GM21717 (cell line): ENCODE measurements around the gene LAGE3.
"Not testable (repeated sequence)": the region's sequence is repeated elsewhere in the genome, so short reads cannot be mapped to it uniquely, and the experiment has no call there.

Experiments
- ATAC-seq: cut with Tn5 transposase; IDR thresholded peaks from one replicate; pipeline ENCODE4 v1.9.1; 2021; ENCODE audit warnings: mild to moderate bottlenecking, moderate library complexity; ENCODE audit not compliant: unreplicated experiment

LAGE3 gene

DNA sequence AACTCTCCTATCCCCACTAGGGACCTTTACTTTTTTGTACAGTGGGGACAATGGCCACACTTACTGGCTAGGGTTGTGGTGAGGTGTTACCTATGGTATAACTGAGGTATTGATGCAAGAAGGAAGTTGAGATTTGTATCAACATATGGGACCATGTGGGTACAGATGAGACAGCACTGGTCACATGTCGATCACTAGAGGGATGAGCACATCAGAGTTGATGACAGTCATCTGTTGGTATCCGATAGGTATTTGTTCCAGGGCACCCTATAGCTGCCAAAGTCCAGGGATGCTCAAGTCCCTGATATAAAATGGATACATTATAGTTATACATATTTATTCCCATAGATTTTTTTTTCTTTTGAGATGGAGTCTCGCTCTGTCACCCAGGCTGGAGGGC lies 23.9 kb upstream of the LAGE3 start:
- no peak for ATAC-seq

DNA sequence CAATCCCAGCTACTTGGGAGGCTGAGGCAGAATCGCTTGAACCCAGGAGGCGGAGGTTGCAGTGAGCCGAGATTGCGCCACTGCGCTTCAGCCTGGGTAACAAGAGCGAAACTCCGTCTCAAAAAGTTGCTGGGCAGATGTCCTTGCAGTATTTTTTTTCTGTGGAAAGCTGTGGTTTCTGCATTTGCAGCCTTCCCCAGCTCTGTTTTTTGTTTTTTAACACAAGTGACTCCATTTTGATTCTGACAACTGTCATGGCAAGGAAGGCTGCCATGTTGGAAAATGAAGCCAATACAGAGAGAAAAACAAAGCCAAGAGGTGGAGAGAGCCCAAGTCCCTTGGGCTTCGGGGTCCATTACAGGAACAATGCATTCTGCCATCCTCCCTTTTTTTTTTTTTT lies 23.0 kb upstream of the LAGE3 start:
- no peak for ATAC-seq

DNA sequence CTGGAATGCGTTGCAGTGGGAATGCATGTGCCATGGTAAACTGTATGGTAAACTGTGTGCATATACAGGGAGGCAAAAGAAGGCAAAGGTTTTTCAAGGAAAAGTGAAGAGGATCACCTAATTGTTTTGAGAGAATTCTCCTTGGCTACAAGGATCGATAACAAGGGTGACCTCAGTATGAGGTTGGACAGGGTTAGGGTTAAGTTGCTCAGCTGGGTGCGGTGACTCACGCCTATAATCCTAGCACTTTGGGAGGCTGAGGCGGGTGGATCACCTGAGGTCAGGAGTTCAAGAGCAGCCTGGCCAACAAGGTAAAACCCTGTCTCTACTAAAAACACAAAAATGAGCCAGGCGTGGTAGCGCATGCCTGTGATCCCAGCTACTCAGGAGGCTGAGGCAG lies 22.3 kb upstream of the LAGE3 start:
- not testable (repeated sequence) for ATAC-seq

DNA sequence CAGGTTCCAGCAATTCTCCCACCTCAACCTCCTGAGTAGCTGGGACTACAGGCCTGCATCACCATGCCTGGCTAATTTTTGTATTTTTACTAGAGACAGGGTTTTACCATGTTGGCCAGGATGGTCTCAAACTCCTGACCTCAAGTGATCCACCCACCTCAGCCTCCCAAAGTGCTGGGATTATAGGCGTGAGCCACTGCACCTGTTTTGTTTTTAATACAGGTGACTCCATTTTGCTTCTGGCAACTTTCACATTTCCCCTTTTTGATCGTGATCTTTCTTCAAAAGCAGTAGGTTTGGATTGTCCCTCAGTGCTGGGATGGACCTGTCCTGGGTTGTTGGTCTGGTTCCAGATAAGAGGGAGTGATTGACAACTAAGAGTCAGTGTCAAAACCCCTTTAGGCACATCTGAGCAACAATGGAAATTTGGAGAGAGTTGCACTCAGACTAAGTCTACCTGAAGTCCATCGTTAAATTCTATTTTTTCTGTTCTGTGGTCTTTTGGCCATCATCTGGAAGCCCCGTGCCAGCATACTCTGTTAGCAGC lies 17.6 kb upstream of the LAGE3 start:
- not testable (repeated sequence) for ATAC-seq

DNA sequence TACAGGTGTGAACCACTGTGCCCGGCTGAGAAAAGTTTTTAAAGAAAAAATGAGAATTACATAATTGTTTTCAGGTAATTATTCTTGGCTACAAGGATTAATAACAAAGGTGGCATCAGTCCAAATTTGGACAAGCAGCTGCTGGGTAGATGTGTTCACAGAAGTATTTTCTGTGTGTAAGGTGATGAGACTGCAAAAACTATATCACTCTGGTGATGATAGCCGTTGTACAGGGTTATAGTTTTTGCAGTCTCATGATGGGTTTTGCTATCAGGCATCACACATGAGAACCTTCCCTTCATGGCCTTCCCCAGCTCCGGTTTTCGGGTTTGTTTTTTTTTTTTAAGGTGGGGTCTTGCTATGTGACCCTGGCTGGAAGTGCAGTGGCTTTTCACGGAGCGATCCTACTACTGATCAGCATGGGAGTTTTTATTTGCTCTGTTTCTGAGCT lies 16.4 kb upstream of the LAGE3 start:
- ATAC-seq = no peak

DNA sequence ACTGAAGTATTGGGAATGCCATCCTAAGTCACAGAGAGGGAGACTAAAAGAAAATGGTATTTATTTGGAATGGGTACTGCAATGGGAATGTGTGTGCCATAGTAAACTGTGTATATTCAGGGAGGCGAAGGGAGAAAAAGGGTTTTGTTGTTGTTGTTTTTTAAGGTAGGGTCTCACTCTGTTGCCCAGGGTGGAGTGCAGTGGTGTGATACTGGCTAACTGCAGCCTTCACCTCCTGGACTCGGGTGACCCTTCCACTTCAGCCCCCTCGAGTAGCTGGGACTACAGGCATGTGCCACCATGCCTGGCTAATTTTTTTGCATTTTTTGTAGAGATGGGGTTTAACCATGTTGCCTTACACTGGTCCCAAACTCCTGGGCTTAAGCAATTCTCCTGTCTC lies 15.6 kb upstream of the LAGE3 start:
- no peak for ATAC-seq

DNA sequence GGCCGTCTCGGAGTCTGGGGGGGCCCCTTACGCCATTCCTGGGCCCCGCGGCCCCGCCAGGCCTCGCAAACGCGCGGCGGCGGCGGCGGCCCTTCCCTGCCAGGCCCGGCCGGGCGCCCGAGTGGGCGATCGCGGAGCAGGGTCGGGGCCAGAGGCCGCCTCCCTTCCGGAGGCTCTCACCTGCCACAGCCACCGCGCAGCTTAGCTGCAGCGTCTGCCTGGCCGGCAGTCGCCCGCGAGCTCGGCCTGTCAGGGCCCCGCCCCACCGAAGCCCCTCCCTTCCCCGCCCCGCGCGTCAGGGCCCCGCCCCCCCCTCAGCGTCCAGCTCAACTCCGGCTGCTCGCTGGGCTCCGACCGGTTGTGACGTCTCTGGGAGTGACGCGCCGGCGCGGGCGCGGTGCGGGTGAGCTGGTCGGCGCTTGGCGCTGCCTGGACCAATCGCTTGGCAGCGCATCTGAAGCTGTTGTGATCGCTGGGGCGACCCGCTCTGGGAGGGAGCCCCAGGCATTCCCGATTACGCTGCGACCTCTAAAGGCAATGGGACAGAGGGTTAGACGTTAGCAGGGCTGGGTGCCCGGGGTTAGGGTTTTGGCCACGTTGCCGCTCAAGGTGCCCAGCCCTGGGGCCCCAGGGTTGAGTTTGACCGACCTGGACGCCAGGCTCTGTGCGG lies 11.5 kb upstream of the LAGE3 start, which contains the start of gene SLC10A3:
Gene SLC10A3 (minus strand): TSS at position 216 of the 670 bp plus-strand sequence. CDS start 1,689 bp downstream, outside the sequence.
- ATAC-seq = peak; percentile 76

DNA sequence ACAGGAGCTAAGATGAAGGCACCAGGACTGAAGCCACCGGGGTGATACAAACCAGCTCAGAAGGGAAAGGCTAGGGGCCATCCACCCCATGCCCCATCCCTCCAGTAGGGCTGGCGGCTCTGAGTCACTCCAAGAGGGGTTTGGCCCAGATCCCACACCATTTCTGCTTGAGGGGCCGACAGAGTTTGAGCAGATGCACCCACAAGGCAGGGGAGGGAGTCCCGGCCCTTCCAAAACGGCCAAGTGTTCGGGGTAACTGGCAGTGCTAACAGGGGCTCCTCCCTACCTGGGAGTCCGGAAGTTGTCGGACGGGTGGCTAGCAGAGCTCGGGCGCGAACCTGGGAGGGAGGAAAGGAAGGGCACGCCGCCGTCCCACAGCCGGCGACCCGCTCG lies 10.9 kb upstream of the LAGE3 start:
- peak; percentile 26 for ATAC-seq

DNA sequence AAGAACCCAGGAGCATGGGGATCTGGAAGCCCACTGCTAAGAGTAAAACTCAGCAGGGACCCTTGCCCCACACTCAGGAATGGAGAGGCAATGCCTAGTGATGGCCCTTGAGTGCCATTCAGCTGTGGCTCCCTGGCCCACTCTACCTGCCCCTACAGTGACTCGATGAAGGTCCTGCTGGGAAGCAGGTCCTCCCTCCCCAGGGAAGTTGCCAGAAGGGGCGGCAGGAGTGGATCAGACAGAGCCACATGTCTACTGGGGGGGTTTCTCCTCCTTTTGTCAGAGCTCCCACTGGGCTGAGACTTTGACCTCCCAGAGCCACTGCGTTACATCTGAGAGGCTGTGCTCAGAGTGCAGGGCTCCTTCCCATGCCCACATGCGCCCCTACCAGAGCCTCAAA lies 10.1 kb upstream of the LAGE3 start:
- ATAC-seq = no peak

DNA sequence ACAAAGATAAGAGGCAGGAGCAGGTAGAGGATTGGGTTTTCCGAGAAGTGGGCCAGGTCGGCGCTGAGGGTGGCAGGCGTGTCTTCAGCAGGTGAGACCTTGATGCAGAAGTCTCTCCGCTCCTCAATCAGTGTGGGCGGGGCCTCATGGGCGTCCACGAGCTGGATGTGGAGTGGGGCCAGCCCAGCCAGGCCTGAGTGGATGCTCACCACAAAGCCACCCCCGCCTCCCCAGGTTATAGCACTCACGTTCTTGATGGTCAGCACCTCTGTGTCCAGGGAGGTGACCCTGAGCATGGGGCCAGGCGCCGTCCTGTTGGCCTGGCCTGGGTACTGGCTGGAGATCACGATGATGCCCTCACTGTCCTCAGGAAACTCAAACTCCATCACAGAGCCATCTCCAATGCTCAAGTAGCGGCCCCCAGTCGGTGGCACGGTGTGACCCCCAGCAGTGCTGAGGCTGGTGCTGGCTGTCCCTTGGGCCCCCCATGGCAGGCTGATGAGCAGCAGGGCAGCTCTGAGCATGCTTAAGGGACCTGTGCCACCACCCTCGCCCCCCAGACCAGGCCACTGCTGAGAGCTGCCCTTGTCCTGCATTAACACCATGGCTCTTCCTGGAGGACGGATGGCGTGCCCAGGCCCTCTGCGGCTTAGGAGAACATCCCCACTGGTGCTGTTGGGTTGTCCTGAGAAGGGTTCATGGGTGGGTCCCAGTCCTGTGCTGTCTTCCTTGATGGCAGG lies 9.4 kb upstream of the LAGE3 start:
- no peak for ATAC-seq

DNA sequence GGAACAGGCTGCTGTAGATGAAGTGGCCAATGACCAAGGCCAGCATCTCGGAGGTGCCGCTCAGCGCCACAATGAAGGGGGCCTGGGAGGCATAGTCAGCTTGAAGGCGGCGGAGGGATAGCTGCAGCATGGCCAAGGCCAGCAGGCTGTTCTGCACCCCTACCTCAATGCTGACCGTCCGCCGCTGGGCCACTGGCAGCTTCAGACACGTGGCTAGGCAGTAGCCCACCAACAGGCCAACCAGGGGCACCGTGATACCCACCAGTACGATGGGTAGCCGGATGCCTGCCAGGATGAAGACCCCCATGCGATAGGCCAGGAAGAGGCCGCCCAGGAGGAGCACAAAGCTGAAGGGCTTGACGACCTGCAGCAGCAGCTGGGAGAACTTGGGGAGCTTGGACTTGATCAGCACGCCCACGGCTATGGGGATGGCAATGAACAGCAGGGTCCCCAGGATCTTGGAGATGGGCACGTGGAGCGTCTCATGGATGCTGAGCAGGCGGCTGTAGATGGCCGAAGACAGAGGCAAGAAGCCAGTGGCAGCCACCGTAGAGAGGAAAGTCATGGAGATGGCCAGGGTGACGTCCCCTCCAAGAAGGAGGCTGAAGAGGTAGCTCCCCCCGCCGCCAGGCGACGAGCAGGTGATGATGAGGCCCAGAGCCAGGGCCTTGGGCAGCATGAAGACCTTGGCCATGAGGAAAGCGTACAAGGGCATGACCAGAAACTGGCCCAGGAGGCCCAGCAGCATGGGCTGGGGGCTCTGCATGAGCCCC lies 8.6 kb upstream of the LAGE3 start:
- no peak for ATAC-seq

DNA sequence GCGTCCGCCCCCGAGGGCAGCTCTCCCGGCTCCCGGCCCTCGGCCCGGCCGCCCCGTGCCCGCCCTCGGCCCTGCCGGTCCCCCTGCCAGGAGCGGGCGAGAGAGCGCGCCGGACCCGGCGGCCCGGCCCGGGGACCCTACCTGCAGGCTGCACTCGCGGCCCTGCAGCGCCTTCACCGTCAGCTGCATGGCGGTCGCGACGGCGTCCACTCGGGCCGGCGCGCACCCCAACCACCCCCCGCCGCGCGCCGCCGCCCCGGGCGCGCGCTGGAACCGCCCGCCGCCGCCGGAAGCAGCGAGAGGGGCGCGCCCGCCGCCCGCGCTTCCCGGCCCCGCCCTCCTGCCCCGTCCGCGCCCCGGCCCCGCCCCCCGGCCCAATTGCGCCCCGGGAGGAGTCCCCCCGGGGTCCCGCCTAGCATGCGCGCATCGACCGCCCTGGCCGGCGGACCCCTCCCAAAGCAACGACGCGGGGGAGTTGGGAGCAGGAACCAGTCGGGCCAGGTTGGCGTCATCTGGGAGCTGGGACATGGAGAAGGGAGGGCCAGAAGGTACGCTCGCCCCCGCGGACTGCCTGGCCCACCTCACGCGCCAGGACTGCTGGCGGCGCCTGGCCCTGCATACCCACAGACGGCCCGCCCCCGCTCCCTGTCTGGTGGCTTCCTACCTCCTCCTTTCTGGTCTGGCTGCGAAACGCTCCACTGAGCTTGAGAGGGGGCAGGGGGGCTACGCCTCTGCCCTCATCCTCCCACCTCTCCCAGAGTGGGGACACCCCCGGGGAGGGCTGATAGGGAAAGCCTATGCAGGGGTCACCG lies 7.5 kb upstream of the LAGE3 start, which contains the start of gene UBL4A:
Gene UBL4A (minus strand): TSS at position 220 of the 812 bp plus-strand sequence. CDS start 31 bp downstream, at position 189.
- no peak for ATAC-seq

DNA sequence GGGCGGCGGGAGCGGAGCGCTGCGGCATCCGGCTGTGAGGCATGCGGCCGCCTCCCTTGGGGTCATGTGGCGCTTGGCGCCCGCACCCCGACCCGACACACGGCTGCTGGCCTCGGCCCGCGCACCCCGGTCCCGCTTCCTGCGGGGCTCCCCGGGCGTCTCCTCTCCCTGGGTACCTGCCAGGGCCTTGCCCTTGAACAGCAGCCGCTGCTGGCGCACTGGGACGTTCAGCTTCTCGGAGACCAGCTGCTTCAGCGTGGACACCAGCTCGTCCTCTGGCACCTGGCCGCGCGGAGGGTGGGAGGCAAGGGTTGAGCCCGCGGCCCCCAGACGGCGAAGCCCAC lies 6.9 kb upstream of the LAGE3 start:
- ATAC-seq = no peak

DNA sequence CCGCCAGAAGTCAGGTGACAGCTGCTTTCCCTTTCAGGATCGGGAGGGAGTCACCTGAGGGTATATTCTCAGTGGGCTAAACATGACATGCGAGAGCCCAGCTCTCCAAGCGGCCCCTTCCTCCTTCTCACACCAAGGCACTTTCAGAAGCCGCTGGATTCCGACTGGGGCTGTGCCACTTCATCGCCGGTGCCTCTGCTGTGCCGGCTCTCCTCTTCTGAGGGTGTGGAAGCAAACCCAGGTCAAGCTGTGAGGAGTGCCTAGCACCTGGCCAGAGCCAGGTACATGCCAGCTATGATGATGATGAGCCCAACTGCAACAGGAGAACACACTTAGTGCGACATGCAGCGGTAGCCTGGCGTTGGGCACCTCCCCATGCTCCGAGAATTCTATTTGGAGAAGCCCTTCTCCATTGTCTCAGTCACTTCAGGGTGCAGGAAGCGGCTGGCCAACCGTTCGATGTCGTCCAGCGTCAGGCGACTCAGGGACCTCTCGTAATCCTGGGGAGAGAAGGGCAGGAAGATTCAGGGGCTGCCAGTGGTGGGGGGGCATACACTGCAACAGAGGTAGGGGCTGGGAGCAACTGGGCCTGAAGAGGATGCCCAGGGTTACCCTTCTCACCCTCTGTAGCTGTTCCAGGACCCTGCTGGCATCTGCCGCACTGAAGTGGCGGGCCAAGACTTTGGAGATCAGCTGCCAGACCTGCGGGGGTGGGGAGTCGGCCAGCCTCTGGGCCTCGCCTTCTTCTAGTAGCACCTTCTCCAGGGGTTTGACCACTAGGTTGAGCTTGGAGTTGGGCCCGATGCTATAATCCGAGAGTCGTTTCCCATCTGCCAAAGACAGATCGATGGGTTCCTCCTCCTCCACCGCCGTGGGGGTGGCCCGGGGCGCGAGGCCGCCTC lies 6.3 kb upstream of the LAGE3 start:
- no peak for ATAC-seq

DNA sequence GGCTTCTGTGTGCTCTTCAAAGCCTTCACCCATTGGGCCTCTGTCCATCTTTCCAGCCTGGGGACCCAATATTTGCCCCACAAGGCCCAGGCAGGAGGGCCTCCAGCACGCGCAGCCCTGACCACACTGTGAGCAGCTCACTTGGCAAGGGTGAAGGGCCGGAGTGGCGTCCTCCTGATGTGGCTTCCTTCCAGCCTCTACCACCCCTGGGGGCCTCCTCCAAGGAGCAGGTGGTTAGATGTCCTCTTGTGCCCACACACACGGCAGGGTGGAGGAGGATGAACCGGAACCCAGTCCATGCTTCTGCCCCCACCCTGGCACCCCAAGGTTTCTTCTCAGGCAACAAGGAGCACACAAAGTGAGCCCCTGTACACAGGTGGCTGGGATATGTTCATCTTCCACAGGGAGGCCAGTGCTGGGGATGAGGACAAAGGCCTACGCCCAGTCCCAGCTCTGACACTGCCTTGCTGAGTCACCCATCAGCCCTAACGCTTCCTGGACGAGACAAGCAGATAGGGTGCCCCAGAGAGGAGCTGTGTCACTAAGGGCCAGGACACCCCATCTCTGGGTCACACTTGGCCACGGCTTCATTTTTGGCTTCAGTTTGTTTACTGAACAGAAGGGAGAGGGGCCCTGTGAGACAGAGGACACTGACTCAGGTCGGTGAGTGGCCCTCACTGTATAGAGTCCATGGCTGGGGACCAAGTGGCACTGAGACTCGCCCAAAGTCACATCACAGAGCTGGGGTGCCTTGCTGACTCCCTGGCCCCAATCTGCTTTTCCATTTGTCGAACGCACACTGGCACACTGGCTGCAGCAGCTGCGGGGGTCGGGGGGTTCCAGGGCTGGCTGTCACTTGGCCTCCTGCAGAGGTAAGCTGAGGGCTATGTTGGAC lies 5.4 kb upstream of the LAGE3 start:
- ATAC-seq = no peak

DNA sequence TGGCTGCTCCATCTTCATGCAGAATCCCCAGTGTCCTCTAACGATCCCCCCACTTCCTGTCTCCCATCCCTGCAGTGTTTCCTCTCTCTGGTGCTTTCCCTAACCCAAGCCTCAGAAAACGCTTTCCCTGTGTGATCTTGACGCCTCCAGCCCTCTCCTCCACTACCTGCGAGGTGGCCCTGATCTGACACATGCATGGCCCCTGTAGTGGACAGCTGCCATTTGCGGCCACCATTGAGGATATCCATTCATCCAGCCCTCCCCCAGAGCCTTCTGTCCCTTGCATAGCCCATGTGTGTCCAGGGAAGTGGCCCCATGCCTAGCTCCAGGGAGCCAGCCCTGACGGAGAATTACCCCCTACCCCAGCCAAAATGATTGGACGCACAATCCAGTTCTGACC lies 4.2 kb upstream of the LAGE3 start:
- no peak for ATAC-seq

DNA sequence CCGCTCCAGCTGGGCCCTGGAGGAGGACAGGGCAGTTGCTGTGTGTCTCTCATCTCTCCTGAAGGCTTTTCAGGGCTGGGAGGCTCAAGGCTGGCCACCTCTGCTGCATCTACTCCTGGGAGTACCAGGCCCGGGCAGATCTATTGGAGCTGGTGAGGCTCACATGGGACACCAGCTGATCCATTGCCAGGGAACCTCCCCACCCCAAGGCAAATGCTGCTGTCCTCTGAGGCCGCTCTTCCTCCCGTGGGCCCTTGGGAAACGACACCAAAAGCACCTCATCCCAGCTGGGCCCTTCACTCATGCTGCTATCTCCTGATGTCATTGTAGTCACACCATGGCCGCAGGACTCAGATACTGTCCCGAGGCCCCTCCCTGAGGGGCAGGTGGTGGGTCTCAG lies 3.7 kb upstream of the LAGE3 start:
- no peak for ATAC-seq

DNA sequence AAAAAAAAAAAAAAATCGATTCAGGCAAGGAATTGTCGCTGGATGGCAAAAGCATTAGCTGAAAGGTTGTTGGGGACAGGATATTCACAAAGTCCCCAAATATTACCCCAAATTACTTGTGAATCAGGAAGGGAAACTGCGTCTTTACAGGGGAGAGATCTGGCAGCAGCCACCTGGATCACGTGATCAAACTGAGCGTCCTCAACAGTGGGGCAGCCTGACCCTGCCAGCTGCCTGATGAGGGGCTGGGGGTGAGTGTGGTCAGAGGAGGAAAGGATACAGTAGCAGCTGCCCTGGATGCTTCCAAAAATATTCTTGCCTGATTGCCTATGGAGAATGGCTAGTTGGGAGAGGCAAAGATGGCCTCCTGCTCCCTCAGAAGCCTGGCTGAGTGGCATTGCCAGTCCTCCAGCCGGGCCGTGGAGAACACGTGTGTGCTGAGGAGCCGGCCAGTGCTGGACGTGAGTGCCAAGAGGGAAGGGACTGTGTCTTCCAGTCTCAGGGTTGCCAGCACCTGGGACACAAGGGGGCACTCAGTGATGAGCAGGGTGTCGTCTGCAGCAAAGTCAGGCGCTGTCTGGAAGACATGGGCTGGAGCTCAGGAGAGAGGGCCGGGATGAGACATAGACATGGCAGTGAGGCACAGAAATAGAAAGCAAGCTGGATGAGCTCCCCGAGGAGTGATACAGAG lies 3.0 kb upstream of the LAGE3 start:
- no peak for ATAC-seq
